Liver (tissue), 3 donors: ENCODE results near the gene HDAC3.

Source experiments
- GABPA ChIP-seq, 2 donors: IDR thresholded peaks in 1 of 2; conservative IDR thresholded peaks in 1 of 2; 2 replicates each; pipeline ENCODE4 v1.6.1; 2016; ENCODE audit warnings: antibody characterized with exemption in 2 of 2, mild to moderate bottlenecking in 1 of 2, moderate library complexity in 1 of 2
- JUND ChIP-seq, 2 donors: IDR thresholded peaks; 2 replicates each; pipeline ENCODE4 v1.6.1; 2016; ENCODE audit warnings: antibody characterized with exemption in 2 of 2
- RAD21 ChIP-seq, 2 donors: IDR thresholded peaks; 2 replicates each; pipeline ENCODE4 v1.6.1; 2016; ENCODE audit warnings: antibody characterized with exemption in 2 of 2, mild to moderate bottlenecking in 2 of 2
- TAF1 ChIP-seq: conservative IDR thresholded peaks from 2 replicates; pipeline ENCODE4 v1.6.1; 2016; ENCODE audit warnings: antibody characterized with exemption, mild to moderate bottlenecking
- TF ChIP-seq, protein P1 (sequence below): fragments of 150-350 bp; IDR thresholded peaks from 2 replicates; pipeline ENCODE4 v1.5.1; 2017; ENCODE audit warnings: improper control_type of control experiment, low read depth, low read length; ENCODE audit not compliant: missing input control
- TF ChIP-seq, protein P2 (sequence below): IDR thresholded peaks from 2 replicates; pipeline ENCODE4 v1.6.1; 2016; ENCODE audit warnings: antibody characterized with exemption
- TF ChIP-seq, protein P3 (sequence below): IDR thresholded peaks from 2 replicates; pipeline ENCODE4 v1.6.1; 2016; ENCODE audit warnings: antibody characterized with exemption
- donor health status: healthy.
- donor health status: healthy.

DNA sequence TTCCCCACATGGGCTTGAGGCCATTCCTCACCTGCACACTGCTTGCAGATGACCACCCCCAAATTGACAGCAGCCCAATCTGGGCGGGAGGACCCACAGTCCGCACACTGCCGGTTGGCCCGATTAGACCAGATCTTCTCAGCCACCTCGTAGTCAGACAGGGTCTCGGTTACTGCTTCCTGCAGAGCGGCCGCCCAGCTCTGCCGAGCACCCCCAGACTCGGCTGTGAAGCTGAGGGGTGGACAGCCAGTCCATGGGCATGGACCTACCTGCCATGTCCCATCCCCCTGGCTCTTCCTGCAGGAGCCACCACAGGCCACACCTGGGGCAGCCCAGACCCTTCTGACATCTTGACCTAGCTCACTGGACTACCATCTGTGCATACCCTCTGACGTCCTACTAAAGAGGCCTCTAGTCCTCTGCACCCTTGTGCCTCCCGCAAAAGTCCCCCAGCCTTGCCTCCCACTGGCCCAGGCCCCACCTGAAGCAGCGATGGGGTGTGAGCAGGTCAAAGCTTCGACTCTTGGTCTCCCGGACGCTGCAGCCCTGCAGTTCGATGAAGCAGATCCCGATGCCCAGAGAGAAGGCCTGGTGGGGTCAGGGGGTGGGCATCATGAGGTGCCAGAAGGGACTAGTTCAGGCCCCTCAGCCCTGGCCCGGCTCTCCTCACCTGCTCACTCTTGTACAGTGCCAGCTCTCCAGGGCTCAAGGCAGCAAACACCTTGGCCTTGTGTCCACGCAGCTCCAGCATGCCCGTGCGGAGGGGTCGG is 35.6 kb upstream of the HDAC3 start:
- TF ChIP-seq JUND (IDR thresholded peaks at IDR 0.05) (no peak), GABPA (IDR thresholded peaks at IDR 0.05 in 1 of 2, conservative IDR thresholded peaks at IDR 0.05 in 1 of 2) (no peak), TAF1 (no peak), RAD21 (IDR thresholded peaks at IDR 0.05) (no peak)
- TF ChIP-seq, protein P1, sequence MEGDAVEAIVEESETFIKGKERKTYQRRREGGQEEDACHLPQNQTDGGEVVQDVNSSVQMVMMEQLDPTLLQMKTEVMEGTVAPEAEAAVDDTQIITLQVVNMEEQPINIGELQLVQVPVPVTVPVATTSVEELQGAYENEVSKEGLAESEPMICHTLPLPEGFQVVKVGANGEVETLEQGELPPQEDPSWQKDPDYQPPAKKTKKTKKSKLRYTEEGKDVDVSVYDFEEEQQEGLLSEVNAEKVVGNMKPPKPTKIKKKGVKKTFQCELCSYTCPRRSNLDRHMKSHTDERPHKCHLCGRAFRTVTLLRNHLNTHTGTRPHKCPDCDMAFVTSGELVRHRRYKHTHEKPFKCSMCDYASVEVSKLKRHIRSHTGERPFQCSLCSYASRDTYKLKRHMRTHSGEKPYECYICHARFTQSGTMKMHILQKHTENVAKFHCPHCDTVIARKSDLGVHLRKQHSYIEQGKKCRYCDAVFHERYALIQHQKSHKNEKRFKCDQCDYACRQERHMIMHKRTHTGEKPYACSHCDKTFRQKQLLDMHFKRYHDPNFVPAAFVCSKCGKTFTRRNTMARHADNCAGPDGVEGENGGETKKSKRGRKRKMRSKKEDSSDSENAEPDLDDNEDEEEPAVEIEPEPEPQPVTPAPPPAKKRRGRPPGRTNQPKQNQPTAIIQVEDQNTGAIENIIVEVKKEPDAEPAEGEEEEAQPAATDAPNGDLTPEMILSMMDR, result no peak
- TF ChIP-seq, protein P2, sequence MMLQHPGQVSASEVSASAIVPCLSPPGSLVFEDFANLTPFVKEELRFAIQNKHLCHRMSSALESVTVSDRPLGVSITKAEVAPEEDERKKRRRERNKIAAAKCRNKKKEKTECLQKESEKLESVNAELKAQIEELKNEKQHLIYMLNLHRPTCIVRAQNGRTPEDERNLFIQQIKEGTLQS, result no peak
- TF ChIP-seq, protein P3, sequence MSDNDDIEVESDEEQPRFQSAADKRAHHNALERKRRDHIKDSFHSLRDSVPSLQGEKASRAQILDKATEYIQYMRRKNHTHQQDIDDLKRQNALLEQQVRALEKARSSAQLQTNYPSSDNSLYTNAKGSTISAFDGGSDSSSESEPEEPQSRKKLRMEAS, result no peak
